ENCODE data around the gene SESN2. TPM values are rescaled to one million over a fixed set of nuclear protein-coding genes. Genes with fewer than 3 reads are reported as not detected.
"Not testable (repeated sequence)": the region's sequence is repeated elsewhere in the genome, so short reads cannot be mapped to it uniquely, and the experiment has no call there.

Gene SESN2
- total RNA-seq, 2 experiments from 2014 or later, result 8.8 to 9.6 TPM

DNA sequence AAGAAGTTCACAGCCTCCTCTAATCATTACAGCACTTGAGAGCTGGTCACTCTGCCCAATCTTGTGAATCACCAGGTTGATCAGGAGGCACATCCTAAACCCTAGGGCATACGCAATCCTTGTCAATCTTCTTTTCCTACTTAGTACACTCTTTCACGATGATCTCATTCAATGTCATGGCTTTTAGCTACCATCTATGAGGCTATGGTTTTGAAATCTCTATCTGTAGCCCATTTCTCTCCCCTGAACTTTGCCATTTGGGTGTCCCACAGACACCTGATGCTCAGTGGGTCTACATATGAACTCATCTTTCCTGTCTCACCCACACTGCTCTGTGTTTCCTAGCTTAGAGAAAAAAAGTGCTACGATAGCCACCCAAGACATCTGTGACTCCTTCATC lies 67.7 kb downstream of the SESN2 start:
- H3K9me3 Mint-ChIP-seq, result no peaks in the 10 kb centered on the region
- DNase-seq (peak in 2 of 14 experiments; percentile 18 to 38), ATAC-seq (ENCODE audit: poor library complexity) (no peak)
- Histone ChIP-seq H3K9me3 (ENCODE audit: control insufficient read depth in 1 of 2, insufficient read depth in 1 of 2, low read length in 2 of 2) (no peaks in the 10 kb centered on the region), H3K4me3 (ENCODE audit: low read length) (no peak overlapping the region), H3K4me1 (ENCODE audit: insufficient read depth, low read length) (peaks cover 25% of the 10 kb centered on the region), H3K36me3 (ENCODE audit: insufficient read depth, low read length) (peaks cover 13% of the 10 kb centered on the region), H3K27me3 (ENCODE audit: control insufficient read depth in 1 of 2, insufficient read depth in 2 of 2, low read length in 2 of 2) (no peaks in the 10 kb centered on the region), H3K27ac (ENCODE audit: low read depth in 1 of 2, low read length in 2 of 2) (no peak overlapping the region)
- peaks cover 31% of the 10 kb centered on the region for H3K36me3 Mint-ChIP-seq (ENCODE audit: low read depth)
- peak overlapping the region; percentile 88 for H3K27ac Mint-ChIP-seq
- peak overlapping the region; percentile 61 for H3K4me3 Mint-ChIP-seq
- ChIA-PET POLR2A (interaction anchor here (0.7 to 1.4 kb wide), 5 partner anchors 11 to 409 kb away, joined by 3 to 4 read pairs (median 3); partner anchors contain the start of gene YTHDF2), CTCF (interaction anchor here (1.1 to 3.4 kb wide), 2 partner anchors 69 to 78 kb away, joined by 3 to 27 read pairs; no protein-coding TSS in a partner anchor)
- intact Hi-C loops (cut with DNase I, micrococcal nuclease), result loop anchor here in 1 of 2 experiments (5.0 kb wide), 3 partner anchors 95 to 410 kb away; partner anchors contain the start of genes DNAJC8, EYA3 and YTHDF2
- TF ChIP-seq, protein P1, sequence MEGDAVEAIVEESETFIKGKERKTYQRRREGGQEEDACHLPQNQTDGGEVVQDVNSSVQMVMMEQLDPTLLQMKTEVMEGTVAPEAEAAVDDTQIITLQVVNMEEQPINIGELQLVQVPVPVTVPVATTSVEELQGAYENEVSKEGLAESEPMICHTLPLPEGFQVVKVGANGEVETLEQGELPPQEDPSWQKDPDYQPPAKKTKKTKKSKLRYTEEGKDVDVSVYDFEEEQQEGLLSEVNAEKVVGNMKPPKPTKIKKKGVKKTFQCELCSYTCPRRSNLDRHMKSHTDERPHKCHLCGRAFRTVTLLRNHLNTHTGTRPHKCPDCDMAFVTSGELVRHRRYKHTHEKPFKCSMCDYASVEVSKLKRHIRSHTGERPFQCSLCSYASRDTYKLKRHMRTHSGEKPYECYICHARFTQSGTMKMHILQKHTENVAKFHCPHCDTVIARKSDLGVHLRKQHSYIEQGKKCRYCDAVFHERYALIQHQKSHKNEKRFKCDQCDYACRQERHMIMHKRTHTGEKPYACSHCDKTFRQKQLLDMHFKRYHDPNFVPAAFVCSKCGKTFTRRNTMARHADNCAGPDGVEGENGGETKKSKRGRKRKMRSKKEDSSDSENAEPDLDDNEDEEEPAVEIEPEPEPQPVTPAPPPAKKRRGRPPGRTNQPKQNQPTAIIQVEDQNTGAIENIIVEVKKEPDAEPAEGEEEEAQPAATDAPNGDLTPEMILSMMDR (IDR thresholded peaks at IDR 0.05), result no peak
- H3K4me1 Mint-ChIP-seq (ENCODE audit: low read depth), result peaks cover 23% of the 10 kb centered on the region
- H3K27me3 Mint-ChIP-seq, result peaks cover 5% of the 10 kb centered on the region

DNA sequence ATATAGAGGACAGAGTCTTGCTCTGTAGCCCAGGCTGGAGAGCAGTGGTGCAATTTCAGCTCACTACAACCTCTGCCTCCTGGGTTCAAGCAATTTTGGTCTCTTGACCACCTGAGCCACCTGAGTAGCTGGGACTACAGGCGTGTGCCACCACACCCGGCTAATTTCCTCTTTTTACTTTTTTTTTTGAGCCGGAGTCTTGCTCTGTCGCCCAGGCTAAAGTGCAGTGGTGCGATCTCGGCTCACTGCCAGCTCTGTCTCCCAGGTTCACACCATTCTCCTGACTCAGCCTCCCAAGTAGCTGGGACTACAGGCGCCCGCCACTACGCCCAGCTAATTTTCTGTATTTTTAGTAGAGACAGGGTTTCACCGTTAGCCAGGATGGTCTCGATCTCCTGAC lies 68.1 kb downstream of the SESN2 start:
- Histone ChIP-seq H3K36me3 (ENCODE audit: insufficient read depth, low read length) (peaks cover 18% of the 10 kb centered on the region), H3K4me1 (ENCODE audit: insufficient read depth, low read length) (peaks cover 25% of the 10 kb centered on the region)
- H3K27me3 ChIP-seq (ENCODE audit: control insufficient read depth in 1 of 2, insufficient read depth in 2 of 2, low read length in 2 of 2); H3K27ac ChIP-seq (ENCODE audit: low read depth in 1 of 2, low read length in 2 of 2); H3K4me3 ChIP-seq (ENCODE audit: low read length); ATAC-seq (ENCODE audit: poor library complexity); DNase-seq; H3K9me3 ChIP-seq (ENCODE audit: control insufficient read depth in 1 of 2, insufficient read depth in 1 of 2, low read length in 2 of 2); H3K27me3 Mint-ChIP-seq; H3K9me3 Mint-ChIP-seq: not testable (repeated sequence)
- Mint-ChIP-seq H3K4me3 (peak overlapping the region; percentile 94), H3K36me3 (ENCODE audit: low read depth) (peaks cover 36% of the 10 kb centered on the region), H3K4me1 (ENCODE audit: low read depth) (peaks cover 26% of the 10 kb centered on the region), H3K27ac (peak overlapping the region; percentile 88)
- ChIA-PET CTCF (interaction anchor here (1.1 to 3.4 kb wide), 2 partner anchors 69 to 78 kb away, joined by 3 to 27 read pairs; no protein-coding TSS in a partner anchor), POLR2A (interaction anchor here (0.8 to 1.4 kb wide), 3 partner anchors 12 to 409 kb away, joined by 3 to 4 read pairs (median 3); partner anchors contain the start of gene YTHDF2)
- intact Hi-C loops (cut with DNase I, micrococcal nuclease), result loop anchor here in 1 of 2 experiments (5.0 kb wide), 3 partner anchors 95 to 410 kb away; partner anchors contain the start of genes DNAJC8, EYA3 and YTHDF2

DNA sequence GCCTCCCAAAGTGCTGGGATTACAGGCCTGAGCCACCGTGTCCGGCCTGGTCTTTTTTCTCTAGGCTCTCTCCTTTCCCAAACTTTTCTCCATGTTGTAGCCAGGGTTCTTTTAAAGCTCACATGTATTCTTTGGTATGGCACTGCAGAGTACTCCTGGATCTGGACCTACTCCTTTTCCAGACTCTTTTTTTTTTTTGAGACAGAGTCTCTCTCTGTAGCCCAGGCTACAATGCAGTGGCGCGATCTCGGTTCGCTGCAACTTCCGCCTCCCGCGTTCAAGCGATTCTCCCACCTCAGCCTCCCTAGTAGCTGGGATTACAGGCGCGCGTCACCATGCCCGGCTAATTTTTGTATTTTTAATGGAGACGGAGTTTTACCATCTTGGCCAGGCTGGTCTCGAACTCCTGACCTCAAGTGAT lies 68.9 kb downstream of the SESN2 start:
- DNase-seq (peak in 4 of 14 experiments; percentile 2 to 31 (median 12)), ATAC-seq (ENCODE audit: poor library complexity) (no peak)
- ChIA-PET CTCF (interaction anchor here (1.2 to 3.4 kb wide), 4 partner anchors 32 to 854 kb away, joined by 3 to 27 read pairs (median 6); partner anchors contain the start of gene SRSF4), POLR2A (interaction anchor here (0.6 to 2.3 kb wide), 35 partner anchors 9 to 853 kb away, joined by 3 to 88 read pairs (median 5); partner anchors contain the start of genes ATP5IF1, EPB41, EYA3 and GMEB1)
- Histone ChIP-seq H3K27me3 (ENCODE audit: control insufficient read depth in 1 of 2, insufficient read depth in 2 of 2, low read length in 2 of 2) (no peaks in the 10 kb centered on the region), H3K4me3 (ENCODE audit: low read length) (peak overlapping the region; percentile 67), H3K36me3 (ENCODE audit: insufficient read depth, low read length) (peaks cover 25% of the 10 kb centered on the region), H3K4me1 (ENCODE audit: insufficient read depth, low read length) (peaks cover 25% of the 10 kb centered on the region), H3K27ac (ENCODE audit: low read depth in 1 of 2, low read length in 2 of 2) (peak overlapping the region; percentile 90 to 93), H3K9me3 (ENCODE audit: control insufficient read depth in 1 of 2, insufficient read depth in 1 of 2, low read length in 2 of 2) (no peaks in the 10 kb centered on the region)
- TF ChIP-seq, protein P1 (IDR thresholded peaks at IDR 0.05), result no peak
- peak overlapping the region; percentile 88 for H3K27ac Mint-ChIP-seq
- peak overlapping the region; percentile 94 for H3K4me3 Mint-ChIP-seq
- peaks cover 5% of the 10 kb centered on the region for H3K27me3 Mint-ChIP-seq
- H3K9me3 Mint-ChIP-seq, result no peaks in the 10 kb centered on the region
- intact Hi-C loops (cut with DNase I, micrococcal nuclease), result loop anchor here in 1 of 2 experiments (2.0 to 5.0 kb wide), 4 partner anchors 69 to 409 kb away; partner anchors contain the start of genes DNAJC8, EYA3, SESN2 and YTHDF2
- peaks cover 34% of the 10 kb centered on the region for H3K4me1 Mint-ChIP-seq (ENCODE audit: low read depth)
- H3K36me3 Mint-ChIP-seq (ENCODE audit: low read depth), result peaks cover 44% of the 10 kb centered on the region

Data from CD4-positive, alpha-beta T cell (primary cell).